NCI-H2081 treated with DMSO at 0.1 percent for 48 hours (cell line): ENCODE results near the gene CCDC82.

Experiments
- DNase-seq: peaks from one replicate; lab custom pipeline; 2025; lab: John Stamatoyannopoulos, UW

Gene CCDC82

GRCh38 chr11:96329419-96329818 lies 60.3 kb downstream of the CCDC82 start:
- DNase-seq = no peak

- no peak for DNase-seq
These were observed 61.2 kb downstream of the CCDC82 start for GRCh38 chr11:96328395-96329010.

- DNase-seq = no peak
These were observed 62.8 kb downstream of the CCDC82 start for GRCh38 chr11:96326959-96327358.

GRCh38 chr11:96324912-96325311 lies 64.8 kb downstream of the CCDC82 start:
- no peak for DNase-seq

GRCh38 chr11:96323642-96323985 lies 66.1 kb downstream of the CCDC82 start:
- DNase-seq = no peak

GRCh38 chr11:96322775-96323641 lies 66.7 kb downstream of the CCDC82 start:
- DNase-seq = no peak

- no peak for DNase-seq
These were observed 68.6 kb downstream of the CCDC82 start for GRCh38 chr11:96321091-96321490.

GRCh38 chr11:96319898-96320656 lies 69.6 kb downstream of the CCDC82 start:
- no peak for DNase-seq

GRCh38 chr11:96318850-96319249 lies 70.9 kb downstream of the CCDC82 start:
- no peak for DNase-seq

- DNase-seq = no peak
These were observed 71.3 kb downstream of the CCDC82 start for GRCh38 chr11:96318399-96318798.

- DNase-seq = no peak
These were observed 71.7 kb downstream of the CCDC82 start for GRCh38 chr11:96317985-96318384.

GRCh38 chr11:96317571-96317970 lies 72.1 kb downstream of the CCDC82 start:
- no peak for DNase-seq

GRCh38 chr11:96316869-96317268 lies 72.8 kb downstream of the CCDC82 start:
- DNase-seq = no peak

- no peak for DNase-seq
These were observed 74.2 kb downstream of the CCDC82 start for GRCh38 chr11:96315476-96315875.

GRCh38 chr11:96314326-96315020 lies 75.2 kb downstream of the CCDC82 start:
- no peak for DNase-seq

- DNase-seq = no peak
These were observed 76.5 kb downstream of the CCDC82 start for GRCh38 chr11:96313163-96313562.

- no peak for DNase-seq
These were observed 78.6 kb downstream of the CCDC82 start for GRCh38 chr11:96311120-96311568.

GRCh38 chr11:96310236-96310635 lies 79.5 kb downstream of the CCDC82 start:
- no peak for DNase-seq

GRCh38 chr11:96309643-96310017 lies 80.1 kb downstream of the CCDC82 start:
- no peak for DNase-seq

GRCh38 chr11:96309016-96309642 lies 80.6 kb downstream of the CCDC82 start:
- DNase-seq = no peak

- no peak for DNase-seq
These were observed 82.0 kb downstream of the CCDC82 start for GRCh38 chr11:96307776-96308140.
